ENCODE measurements around the gene KRTAP10-11. TPM values are rescaled to one million over a fixed set of nuclear protein-coding genes. Genes with fewer than 3 reads are reported as not detected.
A peak's percentile ranks its signal among the peaks of the same experiment; 100 is the strongest.
"Not testable (repeated sequence)": the region's sequence is repeated elsewhere in the genome, so short reads cannot be mapped to it uniquely, and the experiment has no call there.

The KRTAP10-11 gene
- total RNA-seq, 1 donor from 2014 or later: not detected

GRCh38 chr21:44687671-44688070, 41.5 kb downstream of the KRTAP10-11 start:
- Histone ChIP-seq H3K4me1 (no peaks in the 10 kb centered on the region), H3K9me3 (peaks cover 6% of the 10 kb centered on the region), H3K36me3 (no peaks in the 10 kb centered on the region), H3K27ac (no peak overlapping the region), H3K27me3 (no peaks in the 10 kb centered on the region), H3K4me3 (no peak overlapping the region)
- ATAC-seq (no peak), DNase-seq (no peak)
- no peak for TF ChIP-seq CTCF (IDR thresholded peaks at IDR 0.05)
- intact Hi-C loops (cut with DNase I): no loop called here

GRCh38 chr21:44689740-44690139, 43.5 kb downstream of the KRTAP10-11 start:
- H3K27ac ChIP-seq; DNase-seq; intact Hi-C loops (cut with DNase I); H3K4me1 ChIP-seq; H3K4me3 ChIP-seq; H3K27me3 ChIP-seq; ATAC-seq; H3K36me3 ChIP-seq; H3K9me3 ChIP-seq: not testable (repeated sequence)

GRCh38 chr21:44691686-44692085, 45.5 kb downstream of the KRTAP10-11 start:
- H3K9me3 ChIP-seq: peaks cover 9% of the 10 kb centered on the region
- no peak overlapping the region for H3K27ac ChIP-seq
- no peak overlapping the region for H3K4me3 ChIP-seq
- intact Hi-C loops (cut with DNase I): no loop called here
- no peaks in the 10 kb centered on the region for H3K36me3 ChIP-seq
- ATAC-seq (no peak), DNase-seq (no peak)
- no peaks in the 10 kb centered on the region for H3K4me1 ChIP-seq
- TF ChIP-seq CTCF (IDR thresholded peaks at IDR 0.05): no peak
- H3K27me3 ChIP-seq: no peaks in the 10 kb centered on the region

- H3K4me1 ChIP-seq: no peaks in the 10 kb centered on the region
- H3K36me3 ChIP-seq: no peaks in the 10 kb centered on the region
- ATAC-seq: no peak
- peaks cover 2% of the 10 kb centered on the region for H3K27me3 ChIP-seq
- H3K9me3 ChIP-seq: peaks cover 9% of the 10 kb centered on the region
- no peak overlapping the region for H3K4me3 ChIP-seq
- TF ChIP-seq CTCF (IDR thresholded peaks at IDR 0.05): no peak
- H3K27ac ChIP-seq: no peak overlapping the region
- intact Hi-C loops (cut with DNase I): no loop called here
- DNase-seq: no peak
Observed at GRCh38 chr21:44692798-44693512, 46.7 kb downstream of the KRTAP10-11 start.

- intact Hi-C loops (cut with DNase I): no loop called here
- H3K27ac ChIP-seq: no peak overlapping the region
- no peak for TF ChIP-seq CTCF (IDR thresholded peaks at IDR 0.05)
- peaks cover 19% of the 10 kb centered on the region for H3K27me3 ChIP-seq
- H3K4me3 ChIP-seq: no peak overlapping the region
- peaks cover 9% of the 10 kb centered on the region for H3K9me3 ChIP-seq
- H3K4me1 ChIP-seq: no peaks in the 10 kb centered on the region
- ATAC-seq (no peak), DNase-seq (peak; percentile 48)
- H3K36me3 ChIP-seq: no peaks in the 10 kb centered on the region
Observed at GRCh38 chr21:44694776-44695175, 48.6 kb downstream of the KRTAP10-11 start.

- intact Hi-C loops (cut with DNase I): no loop called here
Observed at GRCh38 chr21:44695184-44695583, 49.0 kb downstream of the KRTAP10-11 start.

More at GRCh38 chr21:44695184-44695583, 49.0 kb downstream of the KRTAP10-11 start:
- no peaks in the 10 kb centered on the region for H3K36me3 ChIP-seq
- no peak overlapping the region for H3K27ac ChIP-seq
- TF ChIP-seq CTCF (IDR thresholded peaks at IDR 0.05): no peak
- H3K4me1 ChIP-seq: no peaks in the 10 kb centered on the region
- ATAC-seq: no peak
- peak; percentile 41 for DNase-seq
- H3K9me3 ChIP-seq: peaks cover 9% of the 10 kb centered on the region
- no peak overlapping the region for H3K4me3 ChIP-seq
- H3K27me3 ChIP-seq: peaks cover 23% of the 10 kb centered on the region

Measured in upper lobe of right lung (tissue), 1 donor.